MM.1S (cell line): ENCODE results near the gene EWSR1.

ENCODE experiments used
- CTCF ChIP-seq: fragments of 300-600 bp; sonication (generic); IDR thresholded peaks from 2 replicates; pipeline ENCODE4 v1.5.1; 2016; ENCODE audit warnings: antibody characterized with exemption, low read length, mixed read lengths
- EZH2 ChIP-seq: fragments of 300-600 bp; sonication (generic); optimal IDR thresholded peaks from 2 replicates; pipeline ENCODE3; 2017; ENCODE audit warnings: low read depth, mild to moderate bottlenecking, antibody characterized with exemption, low read length, mixed read lengths
- EZH2phosphoT487 ChIP-seq: fragments of 300-600 bp; sonication (generic); IDR thresholded peaks from 2 replicates; pipeline ENCODE4 v1.6.1; 2018; ENCODE audit warnings: antibody characterized with exemption, low read length

- TF ChIP-seq CTCF (no peak), EZH2 (no peak), EZH2phosphoT487 (no peak)
Measured at GRCh38 chr22:29288837-29289236, 20.8 kb downstream of the EWSR1 start.
